AG04450 (cell line): ENCODE measurements around the gene UGT2A3. TPM values are rescaled to one million over a fixed set of nuclear protein-coding genes. Genes with fewer than 3 reads are reported as not detected.

Experiments
- CTCF ChIA-PET: fragments of 300-600, 350-600 bp; formaldehyde crosslinking; extraction: SDS; loops from one replicate; lab custom pipeline; 2022; ENCODE audit warnings: antibody characterized with exemption, inconsistent platforms; lab: Charles Lee
- POLR2A ChIA-PET: fragments of 350-600 bp; formaldehyde crosslinking; extraction: SDS; loops from one replicate; lab custom pipeline; 2021; ENCODE audit warnings: antibody characterized with exemption, inconsistent platforms; lab: Yijun Ruan, JAX
- DNase-seq: peaks from one replicate; pipeline ENCODE4 v3.0.0-alpha.2; 2011; ENCODE audit warnings: low read depth, low spot score
- H3K27ac ChIP-seq: one replicate; pipeline ENCODE4 v1.5.1; 2012; ENCODE audit warnings: low read depth, low read length, control low read depth
- H3K27me3 ChIP-seq: one replicate; pipeline ENCODE4 v1.6.0; 2012; ENCODE audit warnings: low read length; ENCODE audit not compliant: control insufficient read depth, insufficient read depth
- H3K4me3 ChIP-seq: 2 replicates; pipeline ENCODE4 v1.5.1; 2011; ENCODE audit warnings: mild to moderate bottlenecking, low read depth, low read length, control low read depth
- H3K9me3 ChIP-seq: 2 replicates; pipeline ENCODE4 v1.5.1; 2012; ENCODE audit warnings: low read length; ENCODE audit not compliant: control insufficient read depth, insufficient read depth
- CTCF ChIP-seq: IDR thresholded peaks from 2 replicates; pipeline ENCODE4 v1.5.1; 2011; ENCODE audit warnings: low read depth, low read length, control low read depth, inconsistent platforms
- polyA plus RNA-seq: library from polyadenylated mRNA; depleted of rRNA; stranded (reverse); fragments of >200 nt; gene quantifications from 2 replicates; pipeline ENCODE4 v1.2.3, GENCODE V29; 2011

Gene UGT2A3
- polyA plus RNA-seq, 1 experiment = not detected

GRCh38 chr4:68954126-68954525 lies 2.5 kb upstream of the UGT2A3 start:
- no peaks in the 10 kb centered on the region for H3K9me3 ChIP-seq
- no peaks in the 10 kb centered on the region for H3K27me3 ChIP-seq
- H3K27ac ChIP-seq = no peak overlapping the region
- ChIA-PET POLR2A (no interaction called here), CTCF (no interaction called here)
- H3K4me3 ChIP-seq = no peak overlapping the region
- no peak for TF ChIP-seq CTCF
- no peak for DNase-seq

- ChIA-PET CTCF (no interaction called here), POLR2A (no interaction called here)
- DNase-seq = no peak
- no peak overlapping the region for H3K27ac ChIP-seq
- H3K27me3 ChIP-seq = no peaks in the 10 kb centered on the region
- no peak for TF ChIP-seq CTCF
- H3K9me3 ChIP-seq = no peaks in the 10 kb centered on the region
- H3K4me3 ChIP-seq = no peak overlapping the region
These were observed 1.5 kb upstream of the UGT2A3 start for GRCh38 chr4:68953056-68953596.

GRCh38 chr4:68951806-68952585 lies 392 bp upstream of the UGT2A3 start:
- no peak overlapping the region for H3K27ac ChIP-seq
- no peaks in the 10 kb centered on the region for H3K9me3 ChIP-seq
- no peaks in the 10 kb centered on the region for H3K27me3 ChIP-seq
- no peak overlapping the region for H3K4me3 ChIP-seq
- ChIA-PET POLR2A (no interaction called here), CTCF (no interaction called here)
- TF ChIP-seq CTCF = no peak
- no peak for DNase-seq

- DNase-seq = no peak
These were observed 1.6 kb downstream of the UGT2A3 start for GRCh38 chr4:68950033-68950432.

More at GRCh38 chr4:68950033-68950432, 1.6 kb downstream of the UGT2A3 start:
- Histone ChIP-seq H3K27ac (no peak overlapping the region), H3K27me3 (no peaks in the 10 kb centered on the region), H3K4me3 (no peak overlapping the region), H3K9me3 (no peaks in the 10 kb centered on the region)
- POLR2A ChIA-PET = no interaction called here
- CTCF ChIA-PET = no interaction called here
- no peak for TF ChIP-seq CTCF
